GM12874 (cell line): Measurements from ENCODE around the gene LHFPL2.

Experiments
- TF ChIP-seq, protein P1 (sequence below): IDR thresholded peaks from 2 replicates; pipeline ENCODE4 v1.5.1; 2011; ENCODE audit warnings: low read depth, mild to moderate bottlenecking, control low read depth, low read length, moderate library complexity; ENCODE audit not compliant: insufficient read depth

Gene LHFPL2

DNA sequence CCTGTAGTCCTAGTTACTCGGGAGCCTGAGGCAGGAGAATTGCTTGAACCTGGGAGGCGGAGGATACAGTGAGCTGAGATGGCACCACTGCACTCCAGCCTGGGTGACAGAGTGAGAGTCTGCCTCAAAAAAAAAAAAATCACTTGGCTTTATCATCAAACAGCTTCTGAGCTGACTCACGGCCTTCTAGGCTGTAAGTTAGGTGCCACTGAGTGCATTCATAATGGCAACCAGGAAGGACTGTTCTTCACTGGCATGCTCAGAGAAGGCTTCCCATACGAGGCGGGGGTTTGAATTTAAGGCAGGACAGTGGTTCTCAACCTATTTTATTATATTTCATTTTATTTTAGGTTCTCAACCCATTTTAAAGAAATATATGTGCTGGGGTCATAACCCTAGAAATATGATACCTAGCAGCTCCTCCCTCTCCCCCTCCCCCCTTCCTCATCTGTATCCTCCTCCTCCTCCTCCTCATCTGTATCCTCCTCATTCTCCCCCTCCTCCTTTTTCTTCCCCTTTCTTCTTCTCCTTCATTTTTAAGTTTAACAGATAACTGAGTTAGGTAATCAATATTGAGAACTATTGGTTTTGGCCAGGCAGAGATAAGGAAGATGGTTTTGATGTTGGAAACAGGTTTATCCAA is 19.0 kb upstream of the LHFPL2 start:
- TF ChIP-seq, protein P1, sequence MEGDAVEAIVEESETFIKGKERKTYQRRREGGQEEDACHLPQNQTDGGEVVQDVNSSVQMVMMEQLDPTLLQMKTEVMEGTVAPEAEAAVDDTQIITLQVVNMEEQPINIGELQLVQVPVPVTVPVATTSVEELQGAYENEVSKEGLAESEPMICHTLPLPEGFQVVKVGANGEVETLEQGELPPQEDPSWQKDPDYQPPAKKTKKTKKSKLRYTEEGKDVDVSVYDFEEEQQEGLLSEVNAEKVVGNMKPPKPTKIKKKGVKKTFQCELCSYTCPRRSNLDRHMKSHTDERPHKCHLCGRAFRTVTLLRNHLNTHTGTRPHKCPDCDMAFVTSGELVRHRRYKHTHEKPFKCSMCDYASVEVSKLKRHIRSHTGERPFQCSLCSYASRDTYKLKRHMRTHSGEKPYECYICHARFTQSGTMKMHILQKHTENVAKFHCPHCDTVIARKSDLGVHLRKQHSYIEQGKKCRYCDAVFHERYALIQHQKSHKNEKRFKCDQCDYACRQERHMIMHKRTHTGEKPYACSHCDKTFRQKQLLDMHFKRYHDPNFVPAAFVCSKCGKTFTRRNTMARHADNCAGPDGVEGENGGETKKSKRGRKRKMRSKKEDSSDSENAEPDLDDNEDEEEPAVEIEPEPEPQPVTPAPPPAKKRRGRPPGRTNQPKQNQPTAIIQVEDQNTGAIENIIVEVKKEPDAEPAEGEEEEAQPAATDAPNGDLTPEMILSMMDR, result no peak

- TF ChIP-seq, protein P1, result no peak
These were observed 17.5 kb upstream of the LHFPL2 start for GRCh38 chr5:78666041-78666444.

DNA sequence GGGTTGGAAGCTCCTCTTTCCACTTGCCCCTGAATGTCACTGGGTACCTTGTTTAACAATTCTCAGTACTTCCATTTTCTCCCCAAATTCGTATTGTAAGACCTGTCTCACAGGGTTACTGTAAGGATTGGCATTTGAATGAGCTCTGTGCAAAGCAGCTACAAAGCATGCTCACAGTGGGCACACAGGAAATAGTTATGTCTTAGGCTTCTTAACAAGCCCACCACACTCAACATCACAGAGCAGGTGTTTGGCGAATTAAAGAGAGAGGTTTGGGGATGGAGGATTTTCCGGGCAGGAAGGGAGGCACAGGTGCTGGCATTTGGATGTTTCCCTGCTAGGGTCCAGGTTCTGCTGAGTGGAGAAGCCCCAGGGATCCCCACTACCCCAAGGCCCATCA is 17.0 kb upstream of the LHFPL2 start:
- TF ChIP-seq, protein P1, result no peak

DNA sequence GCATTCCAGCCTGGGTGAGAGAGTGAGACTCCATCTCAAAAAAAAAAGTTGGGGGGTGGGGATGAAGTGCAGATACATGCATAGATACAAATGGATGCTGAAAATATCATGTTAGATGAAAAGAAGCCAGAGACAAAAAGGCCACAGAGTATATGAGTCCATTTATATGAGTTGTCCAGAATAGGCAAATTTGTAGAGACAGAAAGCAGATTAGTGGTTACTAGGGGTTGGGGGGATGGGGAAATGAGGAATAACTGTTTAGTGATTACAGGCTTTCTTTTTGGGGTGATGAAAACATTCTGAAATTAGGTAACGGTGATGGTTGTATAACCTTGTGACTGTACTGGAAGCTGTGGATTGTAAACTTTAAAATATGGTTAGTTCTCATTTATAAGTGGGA is 13.8 kb upstream of the LHFPL2 start:
- TF ChIP-seq, protein P1, result no peak

DNA sequence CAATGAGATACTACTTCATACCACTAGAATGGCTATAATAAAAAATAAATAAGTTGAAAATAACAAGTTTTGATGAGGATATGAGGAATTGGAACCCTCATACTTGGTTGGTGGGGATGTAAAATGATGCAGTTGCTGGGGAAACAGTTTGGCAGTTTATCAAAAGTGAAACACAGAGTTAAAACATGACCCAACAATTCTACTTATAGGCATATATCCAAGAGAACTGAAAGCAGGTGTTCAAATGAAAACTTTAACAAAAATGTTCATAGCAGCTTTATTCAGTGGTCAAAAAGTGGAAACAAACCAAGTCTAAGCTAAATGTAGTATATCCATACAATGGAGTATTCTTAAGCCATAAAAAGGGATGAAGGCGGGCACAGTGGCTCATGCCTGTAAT is 13.1 kb upstream of the LHFPL2 start:
- TF ChIP-seq, protein P1, result no peak

GRCh38 chr5:78661044-78661443 is 12.5 kb upstream of the LHFPL2 start:
- TF ChIP-seq, protein P1, result no peak

DNA sequence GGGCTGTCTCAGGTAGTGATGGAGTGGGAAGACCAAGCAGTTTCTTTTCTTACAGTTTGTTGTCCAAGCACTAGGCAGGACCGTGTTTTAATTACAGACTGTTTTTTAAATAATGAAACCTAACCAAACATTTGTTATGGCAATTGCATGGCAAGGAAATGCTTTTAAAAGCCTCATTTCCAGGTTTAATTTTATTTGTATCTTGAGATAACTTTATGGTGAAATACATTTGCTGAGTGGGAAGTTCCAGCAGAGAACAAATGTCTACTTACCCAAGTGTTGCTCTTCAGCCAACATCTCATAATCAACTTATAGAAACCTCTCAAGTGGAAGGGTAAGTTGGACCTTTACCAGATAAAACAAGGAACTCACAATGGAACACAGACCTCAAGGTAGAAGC is 11.8 kb upstream of the LHFPL2 start:
- TF ChIP-seq, protein P1, result no peak
